A549 (cell line): ENCODE results near the gene GTF2B. TPM values are rescaled to one million over a fixed set of nuclear protein-coding genes. Genes with fewer than 3 reads are reported as not detected.
A peak's percentile ranks its signal among the peaks of the same experiment; 100 is the strongest.
"Not testable (repeated sequence)": the region's sequence is repeated elsewhere in the genome, so short reads cannot be mapped to it uniquely, and the experiment has no call there.

Source experiments
- ATAC-seq, 2 experiments: fragments of 200-7000 bp in 1 of 2; fragments of >200 bp in 1 of 2; cut with Nextera tagmentation in 1 of 2; cut with Tn5 transposase in 1 of 2; 3 replicates each; pipeline versions ENCODE4 v1.8.0 to v1.9.1; 2018 to 2020; ENCODE audit warnings: mild to moderate bottlenecking in 1 of 2, moderate library complexity in 1 of 2
- CTCF ChIA-PET: fragments of 300-600 bp; sonication (Branson Sonifier 250); formaldehyde crosslinking; extraction: SDS; loops from one replicate; lab custom pipeline; 2021; ENCODE audit warnings: antibody characterized with exemption, inconsistent platforms; lab: Yijun Ruan, JAX
- POLR2A ChIA-PET: fragments of 350-600 bp; formaldehyde crosslinking; extraction: SDS; loops from one replicate; lab custom pipeline; 2021; ENCODE audit warnings: antibody characterized with exemption, inconsistent platforms; lab: Yijun Ruan, JAX
- DNase-seq, 2 experiments: peaks; one replicate each; pipeline versions ENCODE4 v3.0.0 to v3.0.0-alpha.2; 2011 to 2016; ENCODE audit warnings: low read depth in 1 of 2, low spot score in 1 of 2
- FAIRE-seq: peaks from 2 replicates; lab custom pipeline; 2011; peaks lifted over from hg19 to GRCh38; lab: Jason Lieb, UNC
- H3K27ac ChIP-seq, 2 experiments: fragments of >200 bp; sonication (Bioruptor Twin); formaldehyde crosslinking; 3 replicates each; pipeline ENCODE4 v1.5.1; 2016 to 2017
- H3K4me1 ChIP-seq: fragments of >200 bp; sonication (Bioruptor Twin); formaldehyde crosslinking; 3 replicates; pipeline ENCODE4 v1.6.1; 2016
- H3K4me2 ChIP-seq: fragments of >200 bp; sonication (Bioruptor Twin); formaldehyde crosslinking; 3 replicates; pipeline ENCODE4 v1.6.1; 2016
- H3K4me3 ChIP-seq: fragments of >200 bp; sonication (Bioruptor Twin); formaldehyde crosslinking; 3 replicates; pipeline ENCODE4 v1.5.1; 2016
- H3K9me3 ChIP-seq: fragments of >200 bp; sonication (Bioruptor Twin); formaldehyde crosslinking; 3 replicates; pipeline ENCODE4 v1.6.1; 2016
- CBX2 ChIP-seq: fragments of 200-600 bp; sonication (generic); IDR thresholded peaks from 2 replicates; pipeline ENCODE4 v1.6.1; 2016; ENCODE audit warnings: low read depth, mild to moderate bottlenecking, borderline replicate concordance
- CEBPB ChIP-seq, 2 experiments: fragments of >200 bp in 1 of 2; sonication (Bioruptor Twin) in 1 of 2; formaldehyde crosslinking in 1 of 2; IDR thresholded peaks; 2 replicates each; pipeline ENCODE4 v1.6.1; 2012 to 2016
- EHF ChIP-seq: fragments of 250-450 bp; sonication (Bioruptor Pico); IDR thresholded peaks from 2 replicates; pipeline ENCODE4 v1.5.0; 2020; ENCODE audit warnings: mild to moderate bottlenecking
- FOSB ChIP-seq: fragments of 250-450 bp; sonication (Bioruptor Pico); IDR thresholded peaks from 2 replicates; pipeline ENCODE4 v1.5.0; 2020; ENCODE audit warnings: mild to moderate bottlenecking, moderate library complexity
- GATA3 ChIP-seq: IDR thresholded peaks from 2 replicates; pipeline ENCODE4 v1.6.1; 2012; ENCODE audit warnings: borderline replicate concordance
- MAFK ChIP-seq: fragments of 450-650 bp; IDR thresholded peaks from 2 replicates; pipeline ENCODE4 v1.6.1; 2014; ENCODE audit not compliant: partially characterized antibody
- MAZ ChIP-seq: fragments of 150-350 bp; IDR thresholded peaks from 2 replicates; pipeline ENCODE4 v1.6.1; 2014; ENCODE audit warnings: antibody characterized with exemption, low read depth, low read length, borderline replicate concordance
- NR3C1 ChIP-seq: fragments of >200 bp; sonication (Bioruptor Twin); formaldehyde crosslinking; IDR thresholded peaks from 3 replicates; pipeline ENCODE4 v1.6.1; 2017
- PHF8 ChIP-seq: fragments of 200-600 bp; sonication (generic); IDR thresholded peaks from 2 replicates; pipeline ENCODE4 v1.6.1; 2016; ENCODE audit warnings: low read depth, mild to moderate bottlenecking, antibody characterized with exemption, moderate library complexity, borderline replicate concordance
- RAD21 ChIP-seq, 2 experiments: fragments of >200 bp in 1 of 2; sonication (Bioruptor Twin) in 1 of 2; formaldehyde crosslinking in 1 of 2; IDR thresholded peaks in 1 of 2; conservative IDR thresholded peaks in 1 of 2; 2 replicates in 1 of 2; 3 replicates in 1 of 2; pipeline ENCODE4 v1.6.1; 2012 to 2018; ENCODE audit warnings: inconsistent platforms in 1 of 2
- RARB ChIP-seq: fragments of 250-450 bp; sonication (Bioruptor Pico); IDR thresholded peaks from 2 replicates; pipeline ENCODE4 v1.8.0; 2021; ENCODE audit warnings: mild to moderate bottlenecking, moderate library complexity
- REST ChIP-seq: fragments of 200-600 bp; sonication (generic); IDR thresholded peaks from 2 replicates; pipeline ENCODE4 v1.6.1; 2016; ENCODE audit warnings: antibody characterized with exemption, mild to moderate bottlenecking, moderate library complexity
- SREBF2 ChIP-seq: fragments of 450-650 bp; IDR thresholded peaks from 2 replicates; pipeline ENCODE4 v1.6.1; 2014; ENCODE audit warnings: mild to moderate bottlenecking, moderate library complexity
- ZC3H11A ChIP-seq: fragments of 450-650 bp; IDR thresholded peaks from 2 replicates; pipeline ENCODE4 v1.6.1; 2014; ENCODE audit warnings: antibody characterized with exemption, mild to moderate bottlenecking
- ZNF302 ChIP-seq: fragments of 250-450 bp; sonication (Bioruptor Pico); IDR thresholded peaks from 2 replicates; pipeline ENCODE4 v1.9.0; 2021; ENCODE audit warnings: inconsistent platforms, mild to moderate bottlenecking, moderate library complexity
- WGBS: methylation state at CpG from one replicate; pipeline ENCODE4 v1.1.6; 2017; ENCODE audit errors: missing lambda C conversion rate; 5-methylcytosine and 5-hydroxymethylcytosine counted together
- polyA plus RNA-seq, 4 experiments: library from polyadenylated mRNA; depleted of rRNA in 3 of 4; stranded (reverse); fragments of >200 nt; fragmentation: RNase III in 1 of 4; extraction: RNeasy Plus Mini Kit Qiagen cat#74134 plus additional on column Dnase treatment in 1 of 4; gene quantifications; 2 replicates in 3 of 4; 3 replicates in 1 of 4; pipeline ENCODE4 v1.2.3, GENCODE V29; 2011 to 2017
- TF ChIP-seq, protein P1 (sequence below): IDR thresholded peaks from 2 replicates; pipeline ENCODE4 v1.6.1; 2012
- TF ChIP-seq, protein P2 (sequence below): fragments of >200 bp; sonication (Bioruptor Twin); formaldehyde crosslinking; IDR thresholded peaks from 3 replicates; pipeline ENCODE4 v1.6.1; 2016

Gene GTF2B
- polyA plus RNA-seq, 2 of the 4 experiments (the other 2 are of a cell fraction) = 22.4 to 34.1 TPM

GRCh38 chr1:88916883-88917282, 25.5 kb upstream of the GTF2B start:
- CTCF ChIA-PET = no interaction called here
- no peak for FAIRE-seq

GRCh38 chr1:88911800-88912199, 20.4 kb upstream of the GTF2B start:
- H3K27ac ChIP-seq, H3K4me3 ChIP-seq, FAIRE-seq, POLR2A ChIA-PET, H3K4me2 ChIP-seq, CTCF ChIA-PET, H3K4me1 ChIP-seq, ATAC-seq, DNase-seq, H3K9me3 ChIP-seq: not testable (repeated sequence)
- WGBS = 74% methylated on average over 9 of the region's 9 CpGs

More at GRCh38 chr1:88916883-88917282, 25.5 kb upstream of the GTF2B start:
- H3K4me1 ChIP-seq = no peaks in the 10 kb centered on the region
- TF ChIP-seq MAFK (peak; percentile 71), ZNF302 (CRISPR knock-in tag) (no peak), FOSB (CRISPR knock-in tag) (no peak)
- WGBS = 9% methylated on average over 1 of the region's 1 CpG
- no peak overlapping the region for H3K27ac ChIP-seq
- no peak overlapping the region for H3K4me2 ChIP-seq
- peaks cover 25% of the 10 kb centered on the region for H3K9me3 ChIP-seq
- no peak for DNase-seq
- POLR2A ChIA-PET = no interaction called here
- no peak for ATAC-seq
- no peak overlapping the region for H3K4me3 ChIP-seq

DNA sequence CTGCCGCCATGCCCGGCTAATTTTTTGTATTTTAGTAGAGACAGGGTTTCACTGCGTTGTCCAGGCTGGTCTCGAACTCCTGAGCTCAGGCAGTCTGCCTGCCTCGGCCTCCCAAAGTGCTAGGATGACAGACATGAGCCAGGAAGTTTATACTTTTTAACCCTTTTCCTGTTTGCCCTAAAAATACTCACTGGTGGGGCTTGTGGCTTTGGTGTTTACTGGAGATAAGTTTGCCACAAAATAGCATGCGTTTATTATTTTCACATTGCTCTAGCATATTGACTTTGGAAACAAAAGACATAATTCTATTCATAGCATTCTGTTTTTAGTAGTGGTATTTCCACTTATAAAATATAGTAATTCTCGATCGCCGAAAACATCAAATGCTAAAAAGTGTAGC, 19.8 kb upstream of the GTF2B start:
- H3K4me2 ChIP-seq = no peak overlapping the region
- ATAC-seq (no peak), FAIRE-seq (no peak), DNase-seq (no peak)
- WGBS = 77% methylated on average over 9 of the region's 9 CpGs
- H3K9me3 ChIP-seq = peaks cover 8% of the 10 kb centered on the region; the same call in 1 of the 3 replicates
- POLR2A ChIA-PET = no interaction called here
- CTCF ChIA-PET = no interaction called here
- H3K4me3 ChIP-seq = no peak overlapping the region
- no peak for TF ChIP-seq CEBPB (IDR thresholded peaks at IDR 0.05)
- TF ChIP-seq CBX2 = no peak
- no peak for TF ChIP-seq RARB (CRISPR knock-in tag)
- TF ChIP-seq ZC3H11A = no peak
- TF ChIP-seq, protein P1, sequence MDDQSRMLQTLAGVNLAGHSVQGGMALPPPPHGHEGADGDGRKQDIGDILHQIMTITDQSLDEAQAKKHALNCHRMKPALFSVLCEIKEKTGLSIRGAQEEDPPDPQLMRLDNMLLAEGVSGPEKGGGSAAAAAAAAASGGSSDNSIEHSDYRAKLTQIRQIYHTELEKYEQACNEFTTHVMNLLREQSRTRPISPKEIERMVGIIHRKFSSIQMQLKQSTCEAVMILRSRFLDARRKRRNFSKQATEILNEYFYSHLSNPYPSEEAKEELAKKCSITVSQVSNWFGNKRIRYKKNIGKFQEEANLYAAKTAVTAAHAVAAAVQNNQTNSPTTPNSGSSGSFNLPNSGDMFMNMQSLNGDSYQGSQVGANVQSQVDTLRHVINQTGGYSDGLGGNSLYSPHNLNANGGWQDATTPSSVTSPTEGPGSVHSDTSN = no peak
- TF ChIP-seq, protein P2, sequence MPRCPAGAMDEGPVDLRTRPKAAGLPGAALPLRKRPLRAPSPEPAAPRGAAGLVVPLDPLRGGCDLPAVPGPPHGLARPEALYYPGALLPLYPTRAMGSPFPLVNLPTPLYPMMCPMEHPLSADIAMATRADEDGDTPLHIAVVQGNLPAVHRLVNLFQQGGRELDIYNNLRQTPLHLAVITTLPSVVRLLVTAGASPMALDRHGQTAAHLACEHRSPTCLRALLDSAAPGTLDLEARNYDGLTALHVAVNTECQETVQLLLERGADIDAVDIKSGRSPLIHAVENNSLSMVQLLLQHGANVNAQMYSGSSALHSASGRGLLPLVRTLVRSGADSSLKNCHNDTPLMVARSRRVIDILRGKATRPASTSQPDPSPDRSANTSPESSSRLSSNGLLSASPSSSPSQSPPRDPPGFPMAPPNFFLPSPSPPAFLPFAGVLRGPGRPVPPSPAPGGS = no peak
- TF ChIP-seq GATA3 = no peak
- no peak for TF ChIP-seq MAFK
- H3K27ac ChIP-seq = no peak overlapping the region
- no peaks in the 10 kb centered on the region for H3K4me1 ChIP-seq

GRCh38 chr1:88910401-88910800, 19.0 kb upstream of the GTF2B start:
- H3K27ac ChIP-seq = no peak overlapping the region
- no peak for FAIRE-seq
- no peak overlapping the region for H3K4me3 ChIP-seq
- POLR2A ChIA-PET = no interaction called here
- ATAC-seq = no peak
- CTCF ChIA-PET = no interaction called here
- WGBS = 24% methylated on average over 1 of the region's 1 CpG
- TF ChIP-seq RAD21 (conservative IDR thresholded peaks at IDR 0.05 in 1 of 2, IDR thresholded peaks at IDR 0.05 in 1 of 2) (no peak), NR3C1 (no peak), REST (no peak), MAZ (no peak), PHF8 (no peak), SREBF2 (no peak), EHF (no peak)
- H3K4me1 ChIP-seq = no peaks in the 10 kb centered on the region
- H3K4me2 ChIP-seq = no peak overlapping the region
- no peak for DNase-seq
- peaks cover 1% of the 10 kb centered on the region; the same call in 1 of the 3 replicates for H3K9me3 ChIP-seq
